ENCODE data around the gene FAH. TPM values are rescaled to one million over a fixed set of nuclear protein-coding genes. Genes with fewer than 3 reads are reported as not detected.

Gene FAH
- total RNA-seq, 1 donor from 2014 or later = 18.0 TPM

- DNase-seq = no peak
- H3K4me1 ChIP-seq = no peaks in the 10 kb centered on the region
- intact Hi-C loops (cut with micrococcal nuclease) = no loop called here
- H3K4me3 ChIP-seq = no peak overlapping the region
- no peaks in the 10 kb centered on the region for H3K36me3 ChIP-seq
- H3K27me3 ChIP-seq (ENCODE audit: low read depth) = peaks cover 15% of the 10 kb centered on the region
- TF ChIP-seq, protein P1, sequence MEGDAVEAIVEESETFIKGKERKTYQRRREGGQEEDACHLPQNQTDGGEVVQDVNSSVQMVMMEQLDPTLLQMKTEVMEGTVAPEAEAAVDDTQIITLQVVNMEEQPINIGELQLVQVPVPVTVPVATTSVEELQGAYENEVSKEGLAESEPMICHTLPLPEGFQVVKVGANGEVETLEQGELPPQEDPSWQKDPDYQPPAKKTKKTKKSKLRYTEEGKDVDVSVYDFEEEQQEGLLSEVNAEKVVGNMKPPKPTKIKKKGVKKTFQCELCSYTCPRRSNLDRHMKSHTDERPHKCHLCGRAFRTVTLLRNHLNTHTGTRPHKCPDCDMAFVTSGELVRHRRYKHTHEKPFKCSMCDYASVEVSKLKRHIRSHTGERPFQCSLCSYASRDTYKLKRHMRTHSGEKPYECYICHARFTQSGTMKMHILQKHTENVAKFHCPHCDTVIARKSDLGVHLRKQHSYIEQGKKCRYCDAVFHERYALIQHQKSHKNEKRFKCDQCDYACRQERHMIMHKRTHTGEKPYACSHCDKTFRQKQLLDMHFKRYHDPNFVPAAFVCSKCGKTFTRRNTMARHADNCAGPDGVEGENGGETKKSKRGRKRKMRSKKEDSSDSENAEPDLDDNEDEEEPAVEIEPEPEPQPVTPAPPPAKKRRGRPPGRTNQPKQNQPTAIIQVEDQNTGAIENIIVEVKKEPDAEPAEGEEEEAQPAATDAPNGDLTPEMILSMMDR (IDR thresholded peaks at IDR 0.05; ENCODE audit: borderline replicate concordance) = no peak
- H3K9me3 ChIP-seq (replicated peaks) = no peaks in the 10 kb centered on the region
- H3K27ac ChIP-seq (replicated peaks) = no peak overlapping the region
Observed at GRCh38 chr15:80201256-80202015, 48.6 kb downstream of the FAH start.

DNA sequence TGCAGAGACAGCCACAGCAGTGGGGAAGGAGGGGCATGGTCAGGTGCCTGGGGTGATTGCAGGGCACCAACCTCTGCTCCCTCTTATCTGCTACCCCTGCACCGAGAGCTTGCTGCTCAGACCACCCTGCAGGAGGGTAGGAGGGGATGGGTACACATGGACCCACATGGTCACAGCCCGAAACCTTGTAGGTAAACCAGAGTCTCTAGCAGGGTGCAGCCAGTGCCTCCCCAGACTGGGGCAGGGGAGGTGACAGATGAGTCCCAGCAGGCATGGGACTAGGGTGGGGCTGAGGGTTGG is 49.2 kb downstream of the FAH start:
- DNase-seq = no peak
- H3K9me3 ChIP-seq (replicated peaks) = no peaks in the 10 kb centered on the region
- H3K4me1 ChIP-seq = no peaks in the 10 kb centered on the region
- H3K27me3 ChIP-seq (ENCODE audit: low read depth) = peaks cover 15% of the 10 kb centered on the region
- intact Hi-C loops (cut with micrococcal nuclease) = no loop called here
- no peak overlapping the region for H3K4me3 ChIP-seq
- H3K27ac ChIP-seq (replicated peaks) = no peak overlapping the region
- TF ChIP-seq, protein P1 (IDR thresholded peaks at IDR 0.05; ENCODE audit: borderline replicate concordance) = no peak
- H3K36me3 ChIP-seq = no peaks in the 10 kb centered on the region

GRCh38 chr15:80202641-80203360 is 50.0 kb downstream of the FAH start:
- intact Hi-C loops (cut with micrococcal nuclease) = no loop called here
- TF ChIP-seq, protein P1 (IDR thresholded peaks at IDR 0.05; ENCODE audit: borderline replicate concordance) = no peak

GRCh38 chr15:80203361-80203885 is 50.6 kb downstream of the FAH start:
- TF ChIP-seq, protein P1 (IDR thresholded peaks at IDR 0.05; ENCODE audit: borderline replicate concordance) = no peak
- H3K9me3 ChIP-seq (replicated peaks) = no peaks in the 10 kb centered on the region
- intact Hi-C loops (cut with micrococcal nuclease) = no loop called here
- H3K4me1 ChIP-seq = no peaks in the 10 kb centered on the region
- no peak for DNase-seq
- H3K4me3 ChIP-seq = no peak overlapping the region
- no peak overlapping the region for H3K27ac ChIP-seq (replicated peaks)
- H3K36me3 ChIP-seq = no peaks in the 10 kb centered on the region
- H3K27me3 ChIP-seq (ENCODE audit: low read depth) = peaks cover 15% of the 10 kb centered on the region

More at GRCh38 chr15:80202641-80203360, 50.0 kb downstream of the FAH start:
- Histone ChIP-seq H3K9me3 (replicated peaks) (no peaks in the 10 kb centered on the region), H3K4me1 (no peaks in the 10 kb centered on the region), H3K4me3 (no peak overlapping the region), H3K36me3 (no peaks in the 10 kb centered on the region), H3K27me3 (ENCODE audit: low read depth) (peaks cover 15% of the 10 kb centered on the region), H3K27ac (replicated peaks) (no peak overlapping the region)
- DNase-seq = no peak

- DNase-seq = no peak
- peaks cover 21% of the 10 kb centered on the region for H3K27me3 ChIP-seq (ENCODE audit: low read depth)
- TF ChIP-seq, protein P1 (IDR thresholded peaks at IDR 0.05; ENCODE audit: borderline replicate concordance) = no peak
- peaks cover 4% of the 10 kb centered on the region for H3K4me1 ChIP-seq
- H3K27ac ChIP-seq (replicated peaks) = no peak overlapping the region
- no peaks in the 10 kb centered on the region for H3K36me3 ChIP-seq
- intact Hi-C loops (cut with micrococcal nuclease) = no loop called here
- no peak overlapping the region for H3K4me3 ChIP-seq
- H3K9me3 ChIP-seq (replicated peaks) = no peaks in the 10 kb centered on the region
Observed at GRCh38 chr15:80204231-80204630, 51.4 kb downstream of the FAH start.
